ENCODE data around the gene PSMA8.

DNA sequence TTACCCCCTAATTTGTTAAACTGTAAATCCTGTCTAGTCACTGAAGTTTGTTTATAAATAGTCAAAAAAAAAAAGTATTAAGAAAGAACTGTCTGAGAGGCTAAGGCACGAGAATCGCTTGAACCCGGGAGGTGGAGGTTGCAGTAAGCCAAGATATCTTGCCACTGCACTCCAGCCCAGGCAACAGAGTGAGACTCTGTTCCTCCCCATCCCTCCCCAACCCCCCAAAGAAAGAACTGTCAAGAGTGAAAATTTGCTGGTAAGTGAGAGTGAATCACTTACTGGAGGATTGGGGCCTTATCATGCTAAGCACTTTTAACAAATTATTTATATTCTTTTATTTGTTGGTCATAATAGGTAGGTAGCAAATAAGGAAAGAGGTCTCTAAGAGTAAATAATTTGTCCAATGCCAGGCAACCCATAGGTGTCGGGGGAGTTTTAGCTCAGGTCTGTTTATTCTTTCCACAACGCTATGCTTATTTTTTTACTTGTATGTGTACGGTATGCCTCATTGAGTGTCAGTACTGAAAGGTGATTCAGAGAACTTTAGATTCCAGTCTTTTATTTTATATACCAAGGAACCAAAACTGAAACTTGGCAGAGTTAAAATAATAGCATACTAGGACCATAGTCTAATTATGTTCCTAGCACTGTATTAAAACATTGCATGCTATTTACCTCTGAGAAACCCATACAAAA lies 95.0 kb downstream of the PSMA8 start:
- TF ChIP-seq, protein P1, sequence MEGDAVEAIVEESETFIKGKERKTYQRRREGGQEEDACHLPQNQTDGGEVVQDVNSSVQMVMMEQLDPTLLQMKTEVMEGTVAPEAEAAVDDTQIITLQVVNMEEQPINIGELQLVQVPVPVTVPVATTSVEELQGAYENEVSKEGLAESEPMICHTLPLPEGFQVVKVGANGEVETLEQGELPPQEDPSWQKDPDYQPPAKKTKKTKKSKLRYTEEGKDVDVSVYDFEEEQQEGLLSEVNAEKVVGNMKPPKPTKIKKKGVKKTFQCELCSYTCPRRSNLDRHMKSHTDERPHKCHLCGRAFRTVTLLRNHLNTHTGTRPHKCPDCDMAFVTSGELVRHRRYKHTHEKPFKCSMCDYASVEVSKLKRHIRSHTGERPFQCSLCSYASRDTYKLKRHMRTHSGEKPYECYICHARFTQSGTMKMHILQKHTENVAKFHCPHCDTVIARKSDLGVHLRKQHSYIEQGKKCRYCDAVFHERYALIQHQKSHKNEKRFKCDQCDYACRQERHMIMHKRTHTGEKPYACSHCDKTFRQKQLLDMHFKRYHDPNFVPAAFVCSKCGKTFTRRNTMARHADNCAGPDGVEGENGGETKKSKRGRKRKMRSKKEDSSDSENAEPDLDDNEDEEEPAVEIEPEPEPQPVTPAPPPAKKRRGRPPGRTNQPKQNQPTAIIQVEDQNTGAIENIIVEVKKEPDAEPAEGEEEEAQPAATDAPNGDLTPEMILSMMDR (conservative IDR thresholded peaks at IDR 0.05; ENCODE audit: low read length), result no peak
- no peak for TF ChIP-seq EZH2phosphoT487 (IDR thresholded peaks at IDR 0.05; ENCODE audit: borderline replicate concordance, low read depth, low read length)

Measured in OCI-LY7 (cell line).